Inferior parietal cortex (tissue), 1 donor: ENCODE results near the gene TEF.
"Not testable (repeated sequence)": the region's sequence is repeated elsewhere in the genome, so short reads cannot be mapped to it uniquely, and the experiment has no call there.

Source experiments
- DNase-seq: peaks from one replicate; pipeline ENCODE4 v3.0.0-alpha.2; 2016; ENCODE audit errors: extremely low spot score

TEF gene

GRCh38 chr22:41418717-41419116, 37.0 kb downstream of the TEF start:
- no peak for DNase-seq

- DNase-seq: no peak
Observed at GRCh38 chr22:41425660-41426365, 44.1 kb downstream of the TEF start.

GRCh38 chr22:41429232-41429950, 47.6 kb downstream of the TEF start:
- no peak for DNase-seq

DNA sequence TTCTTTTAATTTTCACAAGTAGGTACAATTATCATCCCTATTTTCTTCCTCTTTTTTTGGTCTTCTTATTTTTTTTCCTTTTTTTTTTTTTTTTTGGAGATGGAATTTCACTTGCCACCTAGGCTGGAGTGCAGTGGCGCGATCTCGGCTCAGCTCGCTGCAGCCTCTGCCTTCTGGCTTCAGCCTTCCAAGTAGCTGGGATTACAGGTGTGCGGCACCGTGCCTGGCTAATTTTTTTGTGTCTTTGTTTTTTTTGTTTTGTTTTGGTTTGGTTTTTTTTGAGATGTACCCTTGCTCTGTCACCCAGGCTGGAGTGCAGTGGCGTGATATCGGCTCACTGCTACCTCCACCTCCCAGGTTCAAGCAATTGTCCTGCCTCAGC, 48.2 kb downstream of the TEF start:
- DNase-seq: no peak

DNA sequence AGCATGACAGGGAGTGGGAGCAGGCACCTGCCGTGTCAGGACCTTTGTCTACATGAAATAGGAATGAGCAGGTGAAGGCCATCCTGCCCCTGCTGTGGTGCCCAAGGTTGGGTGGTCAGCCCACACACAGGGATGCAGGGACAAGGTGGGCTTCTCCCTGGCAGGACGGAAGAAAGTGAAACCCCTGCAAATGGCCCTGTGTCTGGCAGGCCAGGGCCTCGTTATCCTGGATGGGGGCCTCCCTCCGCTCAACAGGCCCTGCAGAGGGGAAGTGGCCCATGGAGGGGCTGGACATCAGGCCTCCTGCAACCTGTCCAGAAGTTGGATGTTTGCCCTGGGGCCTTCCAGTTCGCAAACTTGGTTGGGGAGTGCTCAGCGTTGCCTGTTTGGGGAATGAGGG, 49.9 kb downstream of the TEF start:
- DNase-seq: no peak

GRCh38 chr22:41433480-41433879, 51.7 kb downstream of the TEF start:
- not testable (repeated sequence) for DNase-seq

- not testable (repeated sequence) for DNase-seq
Observed at GRCh38 chr22:41434361-41435003, 52.7 kb downstream of the TEF start.

GRCh38 chr22:41435560-41435959, 53.8 kb downstream of the TEF start:
- no peak for DNase-seq

- DNase-seq: no peak
Observed at GRCh38 chr22:41436322-41437113, 54.8 kb downstream of the TEF start.

GRCh38 chr22:41437198-41437597, 55.5 kb downstream of the TEF start:
- no peak for DNase-seq

DNA sequence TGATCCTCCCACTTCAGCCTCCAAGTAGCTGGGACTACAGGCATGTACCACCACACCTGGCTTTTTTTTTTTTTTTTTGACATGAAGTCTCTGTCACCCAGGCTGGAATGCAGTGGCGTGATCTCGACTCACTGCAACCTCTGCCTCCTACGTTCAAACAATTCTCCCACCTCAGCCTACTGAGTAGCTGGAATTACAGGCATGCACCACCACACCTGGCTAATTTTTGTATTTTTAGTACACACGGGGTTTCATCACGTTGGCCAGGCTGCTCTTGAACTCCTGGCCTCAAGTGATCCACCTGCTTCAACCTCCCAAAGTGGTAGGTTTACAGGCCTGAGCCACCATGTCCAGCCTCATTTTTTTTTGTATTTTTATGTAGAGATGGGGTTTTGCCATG, 58.8 kb downstream of the TEF start:
- DNase-seq: not testable (repeated sequence)

DNA sequence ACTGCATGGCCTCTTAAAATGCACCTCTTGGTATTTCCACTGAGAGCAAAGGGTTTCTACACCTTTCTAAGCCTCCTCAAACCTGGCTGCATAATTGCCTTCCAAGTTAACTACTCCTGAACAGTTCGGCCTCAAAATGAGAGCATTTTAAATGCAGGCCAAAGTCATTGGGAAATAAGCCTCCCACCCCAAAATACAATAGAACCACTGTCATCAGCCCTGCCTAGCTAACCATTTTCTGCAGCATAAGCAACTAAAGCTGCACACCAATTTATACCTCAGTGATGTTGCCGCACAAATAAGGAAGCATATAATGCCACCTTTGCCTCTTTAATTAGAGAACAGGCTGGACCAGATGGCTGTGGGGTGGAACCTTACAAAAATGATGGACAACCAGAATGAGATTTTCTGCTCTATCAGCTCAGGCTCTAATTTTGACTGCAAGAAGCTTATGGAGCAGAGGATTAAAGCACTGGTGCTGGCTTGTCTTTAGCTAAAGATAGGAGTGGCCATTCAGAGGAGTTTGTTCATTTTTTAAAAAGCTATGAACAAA, 60.6 kb downstream of the TEF start:
- DNase-seq: no peak

- peak; percentile 92 for DNase-seq
Observed at GRCh38 chr22:41444360-41445128, 62.8 kb downstream of the TEF start.

- peak; percentile 60 for DNase-seq
Observed at GRCh38 chr22:41445129-41446056, 63.7 kb downstream of the TEF start.

GRCh38 chr22:41446057-41446501, 64.3 kb downstream of the TEF start:
- no peak for DNase-seq

DNA sequence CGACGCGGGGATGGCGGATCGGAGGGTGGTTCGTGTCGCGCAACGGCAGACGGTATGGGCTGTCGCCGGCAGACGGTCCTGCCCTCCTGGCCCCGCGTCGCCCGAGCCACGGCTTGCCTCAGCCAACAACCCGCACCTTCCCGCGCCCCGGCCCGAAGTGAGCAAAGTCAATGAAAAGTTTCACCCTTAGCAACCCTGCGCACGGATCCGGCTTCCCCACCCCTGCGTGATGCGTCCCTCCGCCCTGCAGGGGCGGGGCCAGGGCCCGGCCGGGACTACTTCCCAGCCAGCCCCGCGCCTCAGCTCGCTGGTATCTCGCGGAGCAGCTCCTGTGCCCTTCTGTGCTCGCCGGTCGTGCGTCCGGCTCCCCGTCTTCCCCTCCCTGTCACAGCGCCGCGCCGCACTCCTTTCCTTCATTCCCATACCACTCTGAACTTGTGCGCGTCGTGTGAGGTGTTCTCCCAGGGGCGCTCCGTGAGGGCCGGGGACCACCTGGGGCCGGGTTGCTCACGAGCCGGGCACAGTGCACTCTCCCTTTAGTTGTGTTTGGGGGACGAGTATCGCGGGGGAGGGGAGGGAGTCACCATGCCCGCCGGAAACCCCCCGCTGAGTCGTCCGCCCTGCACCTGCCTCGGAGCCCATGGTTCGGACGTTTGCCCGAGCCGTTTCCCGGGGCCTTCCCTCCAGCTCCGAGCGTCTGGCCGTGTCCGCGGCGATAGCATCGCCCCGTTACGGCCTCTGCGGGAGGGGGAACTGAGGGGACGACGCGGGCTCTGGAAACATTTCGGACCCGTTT, 65.1 kb downstream of the TEF start, which contains the start of gene TOB2:
TOB2 (minus strand) TSS at position 163 of the 796 bp plus-strand sequence. CDS start 9,456 bp downstream, outside the sequence.
- DNase-seq: peak; percentile 95

- peak; percentile 69 for DNase-seq
Observed at GRCh38 chr22:41447435-41448188, 65.9 kb downstream of the TEF start.

- peak; percentile 100 for DNase-seq
Observed at GRCh38 chr22:41448189-41448808, 66.6 kb downstream of the TEF start.
